Rectal smooth muscle tissue (tissue), 1 donor: ENCODE results near the gene IRF9.

Source experiments
- H3K27ac ChIP-seq: one replicate; pipeline ENCODE4 v1.7.0; 2013; ENCODE audit warnings: low read depth, low read length, inconsistent platforms
- H3K27me3 ChIP-seq: one replicate; pipeline ENCODE4 v1.7.0; 2013; ENCODE audit warnings: low read length; ENCODE audit not compliant: control insufficient read depth, insufficient read depth
- H3K36me3 ChIP-seq: one replicate; pipeline ENCODE4 v1.7.0; 2013; ENCODE audit warnings: low read length; ENCODE audit not compliant: control insufficient read depth, insufficient read depth
- H3K4me1 ChIP-seq: one replicate; pipeline ENCODE4 v1.7.0; 2013; ENCODE audit warnings: low read length; ENCODE audit not compliant: control insufficient read depth, insufficient read depth
- H3K4me3 ChIP-seq: one replicate; pipeline ENCODE4 v1.7.0; 2013; ENCODE audit warnings: low read length
- H3K9ac ChIP-seq: one replicate; pipeline ENCODE4 v1.7.0; 2013; ENCODE audit warnings: low read length

IRF9 gene, protein sequence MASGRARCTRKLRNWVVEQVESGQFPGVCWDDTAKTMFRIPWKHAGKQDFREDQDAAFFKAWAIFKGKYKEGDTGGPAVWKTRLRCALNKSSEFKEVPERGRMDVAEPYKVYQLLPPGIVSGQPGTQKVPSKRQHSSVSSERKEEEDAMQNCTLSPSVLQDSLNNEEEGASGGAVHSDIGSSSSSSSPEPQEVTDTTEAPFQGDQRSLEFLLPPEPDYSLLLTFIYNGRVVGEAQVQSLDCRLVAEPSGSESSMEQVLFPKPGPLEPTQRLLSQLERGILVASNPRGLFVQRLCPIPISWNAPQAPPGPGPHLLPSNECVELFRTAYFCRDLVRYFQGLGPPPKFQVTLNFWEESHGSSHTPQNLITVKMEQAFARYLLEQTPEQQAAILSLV

DNA sequence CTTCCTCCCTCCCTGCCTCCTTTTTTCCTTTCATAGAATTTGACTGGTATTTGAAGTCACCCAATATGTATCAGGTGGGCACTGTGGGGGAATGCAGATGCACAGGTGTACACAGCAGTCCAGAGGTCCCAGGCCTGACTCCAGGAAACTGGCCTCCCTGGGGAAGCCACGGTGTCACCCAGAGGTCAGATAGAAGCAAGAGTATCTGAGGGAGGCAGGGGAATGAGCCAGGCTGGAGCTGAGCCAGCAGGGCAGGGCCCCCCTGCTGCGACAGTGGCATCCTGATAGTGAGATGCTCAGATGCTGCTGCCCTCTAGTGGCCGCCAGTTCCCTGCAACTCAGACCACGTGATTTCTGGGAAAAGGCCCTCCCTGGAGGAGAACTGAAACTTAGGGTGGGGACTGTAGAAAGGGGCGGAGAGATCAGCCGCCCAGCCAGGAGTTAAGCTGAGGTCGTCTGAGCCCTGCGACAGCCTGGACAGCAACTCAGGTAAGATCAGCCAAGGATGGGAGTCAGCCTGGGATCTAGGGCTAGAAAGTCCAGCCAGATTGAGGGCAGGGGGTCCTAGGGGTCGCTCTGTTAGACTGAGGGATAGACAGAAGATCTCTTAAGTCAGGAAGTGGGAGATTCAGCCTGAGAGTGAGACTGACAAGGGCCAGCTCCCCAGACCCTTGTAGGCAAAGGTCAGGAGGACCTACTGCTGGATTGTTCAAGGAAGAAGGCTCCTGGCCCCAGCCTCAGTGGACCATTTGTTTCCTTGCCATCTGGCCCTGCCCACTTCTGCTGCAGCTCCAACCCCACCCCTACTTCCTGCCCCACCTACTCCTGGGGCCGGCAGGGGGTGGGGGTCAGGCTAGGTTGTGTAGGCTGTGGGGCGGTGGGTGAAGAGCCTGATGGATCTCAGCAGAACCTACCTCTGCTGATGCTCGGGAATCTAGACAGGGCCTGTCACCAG lies at the start of gene IRF9:
Gene IRF9 (plus strand): TSS at position 416 of the 955 bp plus-strand sequence. CDS start 880 bp downstream, outside the sequence.
- Histone ChIP-seq H3K27me3 (no peaks in the 10 kb centered on the region), H3K4me1 (peaks cover 15% of the 10 kb centered on the region), H3K36me3 (peaks cover 47% of the 10 kb centered on the region), H3K4me3 (peak within 1 kb of the TSS; percentile 99), H3K9ac (peak within 1 kb of the TSS; percentile 98), H3K27ac (peak within 1 kb of the TSS; percentile 96)

DNA sequence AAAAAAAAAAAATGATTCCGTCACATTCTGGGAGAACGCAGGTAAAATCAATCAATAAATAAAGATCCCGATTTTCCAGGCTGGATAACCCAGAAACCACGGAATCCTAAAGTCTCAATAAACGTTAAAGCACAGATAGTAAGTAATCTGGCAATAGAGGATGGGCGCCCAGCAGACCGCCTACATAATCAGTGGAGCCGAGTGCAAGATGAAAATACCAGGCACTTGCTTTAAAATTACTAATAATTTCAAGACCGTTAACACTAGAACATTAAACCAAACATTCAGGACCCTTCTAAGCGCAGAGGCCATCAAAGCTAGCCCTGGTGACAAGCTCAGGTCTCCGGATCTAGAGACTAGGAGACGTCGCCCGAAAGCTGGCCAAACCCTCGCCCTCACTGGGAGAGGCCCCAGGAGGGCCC lies 47.7 kb upstream of the IRF9 start:
- Histone ChIP-seq H3K27me3 (no peaks in the 10 kb centered on the region), H3K27ac (peak overlapping the region; percentile 96), H3K9ac (peak overlapping the region; percentile 77), H3K36me3 (peaks cover 6% of the 10 kb centered on the region), H3K4me3 (peak overlapping the region; percentile 90), H3K4me1 (peaks cover 14% of the 10 kb centered on the region)

DNA sequence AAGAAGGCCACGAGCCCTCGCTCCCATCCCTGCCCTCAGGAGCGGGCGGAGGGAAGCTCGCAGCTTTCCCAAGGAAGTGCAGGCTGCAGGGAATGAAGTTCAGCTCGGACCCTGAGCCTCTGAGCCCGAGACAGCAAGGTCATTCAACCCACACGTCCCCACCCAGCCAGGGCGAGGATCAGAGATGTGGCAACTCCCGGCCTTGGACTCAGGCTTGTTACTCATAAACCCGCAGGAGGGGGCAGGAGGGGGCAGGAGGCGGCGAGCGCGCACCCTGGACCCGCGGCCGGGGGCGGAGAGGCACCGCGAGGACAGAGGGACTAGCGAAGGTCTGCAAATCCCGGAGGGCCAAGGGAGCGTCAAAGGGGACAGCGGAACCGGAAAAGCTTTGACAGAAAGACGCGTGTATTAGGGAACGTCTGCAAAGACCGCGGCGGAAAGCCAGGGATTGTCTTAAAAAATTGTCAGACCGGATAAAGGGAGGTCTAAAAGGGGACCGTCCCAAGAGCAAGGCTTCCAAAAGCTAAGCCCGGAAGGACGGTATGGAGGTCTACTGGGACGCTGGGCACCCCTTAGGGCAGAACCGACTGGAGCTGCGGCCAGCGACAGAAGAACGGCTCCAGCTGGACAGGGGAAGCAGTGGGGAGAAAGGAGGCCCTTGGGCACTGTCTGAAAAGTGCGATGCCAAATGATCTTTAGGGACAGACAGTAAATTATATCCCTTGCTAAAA lies 47.1 kb upstream of the IRF9 start:
- peaks cover 12% of the 10 kb centered on the region for H3K36me3 ChIP-seq
- peak overlapping the region; percentile 96 for H3K27ac ChIP-seq
- no peaks in the 10 kb centered on the region for H3K27me3 ChIP-seq
- peak overlapping the region; percentile 90 for H3K4me3 ChIP-seq
- peaks cover 14% of the 10 kb centered on the region for H3K4me1 ChIP-seq
- peak overlapping the region; percentile 77 for H3K9ac ChIP-seq

DNA sequence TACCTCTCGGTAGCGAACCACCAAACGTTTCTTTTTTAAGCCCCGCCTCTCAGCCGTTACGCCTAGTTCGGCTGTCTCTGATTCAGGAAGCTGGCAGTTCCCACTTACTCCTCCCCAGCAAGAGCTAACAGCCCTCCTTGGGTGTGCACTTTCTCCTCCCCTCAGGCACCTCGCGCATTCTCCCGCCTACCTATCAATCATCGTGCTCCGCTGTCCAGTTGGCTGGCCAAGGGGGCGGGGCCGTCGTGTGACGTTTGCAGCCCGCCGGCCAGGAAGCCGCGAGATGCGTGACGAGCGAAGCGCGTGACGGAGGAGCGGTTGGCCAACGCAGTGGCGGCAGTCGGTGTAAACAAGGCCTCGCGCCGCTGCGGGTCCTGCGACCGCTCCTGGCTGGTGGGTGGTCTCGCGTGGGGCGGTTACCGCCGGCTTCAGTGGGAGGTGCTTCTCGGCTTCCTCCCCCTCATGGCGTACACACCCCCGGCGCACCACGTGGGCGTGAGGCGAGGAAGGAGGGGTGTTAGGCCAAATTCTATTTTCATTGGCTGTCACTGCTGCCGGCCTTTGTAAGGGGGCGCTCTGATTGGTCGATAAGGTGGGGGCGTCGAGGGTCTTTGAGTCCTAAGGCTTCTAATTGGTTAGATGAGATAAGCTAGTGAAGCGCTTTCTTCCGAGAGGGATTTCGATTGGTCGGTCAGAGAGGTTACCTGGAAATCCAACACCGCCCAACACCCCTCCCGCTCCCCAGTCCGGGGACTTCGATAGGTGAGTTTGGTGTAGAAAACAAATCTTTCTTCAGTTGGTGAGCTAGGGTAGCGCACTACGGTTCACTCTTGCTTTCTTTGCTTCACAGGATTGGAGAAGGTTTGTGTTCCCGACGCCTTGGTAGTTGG lies 46.3 kb upstream of the IRF9 start, which contains the start of the genes DCAF11 and NRL:
Gene DCAF11 (plus strand): TSS at position 246 of the 890 bp plus-strand sequence. CDS start 818 bp downstream, outside the sequence.
Gene NRL (minus strand): TSS at position 418 of the 890 bp plus-strand sequence. CDS start 32,101 bp downstream, outside the sequence.
- Histone ChIP-seq H3K27ac (peak within 1 kb of the TSS; percentile 96), H3K4me3 (peak within 1 kb of the TSS; percentile 95), H3K9ac (peak within 1 kb of the TSS; percentile 77), H3K27me3 (no peaks in the 10 kb centered on the region), H3K36me3 (peaks cover 20% of the 10 kb centered on the region), H3K4me1 (peaks cover 14% of the 10 kb centered on the region)

DNA sequence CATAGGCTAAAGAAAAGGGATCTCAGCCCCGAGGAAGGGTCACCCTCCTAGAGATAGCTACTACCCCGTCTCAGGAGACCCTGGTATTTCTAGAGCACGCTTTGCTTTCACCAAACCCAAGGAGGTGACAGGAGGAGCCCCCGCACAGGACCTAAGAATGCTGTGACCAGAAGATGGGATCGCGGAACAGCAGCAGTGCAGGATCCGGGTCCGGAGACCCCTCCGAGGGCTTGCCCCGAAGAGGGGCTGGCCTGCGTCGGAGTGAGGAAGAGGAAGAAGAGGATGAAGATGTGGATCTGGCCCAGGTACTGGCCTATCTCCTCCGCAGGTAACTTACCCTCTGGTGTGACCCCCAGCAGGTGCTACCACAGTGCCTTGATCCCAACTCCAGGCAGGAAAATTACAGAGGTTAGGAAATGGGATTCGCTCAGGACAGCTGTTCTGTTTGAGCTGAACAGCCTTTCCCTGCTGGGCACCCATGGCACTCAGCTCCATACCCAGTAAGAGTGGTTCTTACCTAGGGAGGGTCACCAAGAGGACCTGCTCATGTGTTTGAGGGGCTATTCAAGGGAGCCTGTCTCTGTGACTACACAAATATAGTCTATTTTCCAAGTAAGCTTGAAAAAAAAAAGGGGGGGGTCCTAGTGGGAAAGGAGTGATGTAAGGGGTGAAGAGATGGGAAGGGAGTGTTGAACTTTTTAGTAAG lies 45.5 kb upstream of the IRF9 start:
- Histone ChIP-seq H3K4me1 (peaks cover 14% of the 10 kb centered on the region), H3K36me3 (peaks cover 22% of the 10 kb centered on the region), H3K9ac (peak overlapping the region; percentile 75), H3K27me3 (no peaks in the 10 kb centered on the region), H3K4me3 (peak overlapping the region; percentile 95), H3K27ac (peak overlapping the region; percentile 96)

DNA sequence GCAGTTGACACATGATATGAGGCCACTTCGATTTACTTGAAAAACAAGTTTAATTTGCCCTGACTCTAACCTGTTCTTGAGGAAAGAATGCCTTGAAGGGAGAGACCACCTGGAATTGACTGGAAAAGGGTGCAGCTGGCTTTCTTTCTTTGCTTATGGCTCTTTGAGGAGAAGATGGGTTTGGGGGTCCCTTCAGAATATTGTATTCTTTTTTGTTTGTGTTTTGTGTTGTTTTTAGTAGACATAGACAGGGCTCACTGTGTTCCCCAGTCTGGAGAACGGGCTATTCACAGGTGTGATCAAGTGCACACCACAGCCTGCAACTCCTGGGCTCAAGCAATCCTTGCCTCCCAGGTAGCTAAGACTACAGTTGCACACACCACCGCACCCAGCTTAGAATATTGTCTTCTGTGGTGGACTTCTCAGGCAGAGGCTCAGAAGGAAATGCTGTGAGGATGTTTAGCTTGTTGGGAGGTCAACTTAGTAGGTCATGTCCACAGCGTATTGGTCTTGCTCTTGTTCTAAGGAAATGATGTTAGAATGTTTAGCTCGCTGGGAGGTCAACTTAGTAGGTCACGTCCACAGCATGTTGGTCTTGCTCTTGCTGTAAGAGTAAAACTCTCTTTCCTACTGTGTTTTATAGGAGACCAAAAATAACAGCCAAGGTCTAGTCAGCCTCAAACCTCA lies 44.8 kb upstream of the IRF9 start:
- Histone ChIP-seq H3K27ac (no peak overlapping the region), H3K36me3 (peaks cover 22% of the 10 kb centered on the region), H3K27me3 (no peaks in the 10 kb centered on the region), H3K4me3 (peak overlapping the region; percentile 95), H3K4me1 (peaks cover 14% of the 10 kb centered on the region), H3K9ac (no peak overlapping the region)

DNA sequence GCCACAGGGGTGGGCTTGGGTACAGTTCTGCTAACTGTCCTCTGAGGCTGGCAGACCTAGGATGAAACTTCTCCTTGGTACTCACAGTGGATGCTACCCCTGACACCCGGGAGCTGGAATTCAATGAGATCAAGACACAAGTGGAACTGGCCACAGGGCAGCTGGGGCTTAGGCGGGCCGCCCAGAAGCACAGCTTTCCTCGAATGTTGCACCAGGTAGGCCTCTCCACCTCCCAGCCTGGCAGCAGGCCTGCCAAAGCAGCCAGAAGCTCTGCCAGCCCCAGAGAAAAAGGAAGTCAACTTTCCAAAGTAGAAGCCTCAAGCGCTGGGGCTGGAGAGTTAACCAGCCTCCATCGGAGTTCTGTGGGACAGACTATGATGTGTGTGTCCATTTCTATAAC lies 43.9 kb upstream of the IRF9 start:
- Histone ChIP-seq H3K27ac (no peak overlapping the region), H3K4me3 (no peak overlapping the region), H3K4me1 (peaks cover 14% of the 10 kb centered on the region), H3K27me3 (no peaks in the 10 kb centered on the region), H3K9ac (no peak overlapping the region), H3K36me3 (peaks cover 24% of the 10 kb centered on the region)

DNA sequence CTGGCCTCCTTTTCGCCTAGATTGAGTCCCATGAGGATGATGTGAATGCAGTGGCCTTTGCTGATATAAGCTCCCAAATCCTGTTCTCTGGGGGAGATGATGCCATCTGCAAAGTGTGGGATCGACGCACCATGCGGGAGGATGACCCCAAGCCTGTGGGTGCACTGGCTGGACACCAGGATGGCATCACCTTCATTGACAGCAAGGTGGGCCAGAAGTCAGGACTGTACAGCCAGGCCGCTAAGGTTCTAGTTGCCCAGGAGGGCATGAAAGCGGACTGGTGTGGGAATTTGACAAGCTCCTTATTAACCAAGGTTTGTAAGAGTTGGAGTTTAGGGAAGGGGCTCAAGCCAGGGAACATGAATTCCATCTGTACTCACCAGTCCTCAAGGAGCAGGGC lies 41.4 kb upstream of the IRF9 start:
- Histone ChIP-seq H3K36me3 (peaks cover 33% of the 10 kb centered on the region), H3K9ac (no peak overlapping the region), H3K27ac (no peak overlapping the region), H3K27me3 (no peaks in the 10 kb centered on the region), H3K4me1 (peaks cover 8% of the 10 kb centered on the region), H3K4me3 (no peak overlapping the region)

DNA sequence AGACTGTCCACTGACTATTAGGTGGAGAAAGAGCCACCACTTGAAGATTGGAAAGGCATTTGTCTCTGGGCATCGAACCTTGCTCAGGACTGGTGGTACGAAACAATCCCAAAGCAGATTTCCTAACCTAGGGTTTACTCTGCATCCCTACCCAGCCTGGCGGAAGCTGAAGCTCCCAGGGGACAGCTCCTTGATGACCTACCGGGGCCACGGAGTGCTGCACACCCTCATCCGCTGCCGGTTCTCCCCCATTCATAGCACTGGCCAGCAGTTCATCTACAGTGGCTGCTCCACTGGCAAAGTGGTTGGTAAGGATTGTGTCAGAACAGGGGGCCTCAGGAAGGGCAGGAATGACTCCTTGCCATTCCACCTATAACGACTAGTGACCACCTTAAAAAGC lies 39.9 kb upstream of the IRF9 start:
- Histone ChIP-seq H3K27ac (no peak overlapping the region), H3K9ac (no peak overlapping the region), H3K4me1 (no peaks in the 10 kb centered on the region), H3K4me3 (no peak overlapping the region), H3K27me3 (no peaks in the 10 kb centered on the region), H3K36me3 (peaks cover 33% of the 10 kb centered on the region)

DNA sequence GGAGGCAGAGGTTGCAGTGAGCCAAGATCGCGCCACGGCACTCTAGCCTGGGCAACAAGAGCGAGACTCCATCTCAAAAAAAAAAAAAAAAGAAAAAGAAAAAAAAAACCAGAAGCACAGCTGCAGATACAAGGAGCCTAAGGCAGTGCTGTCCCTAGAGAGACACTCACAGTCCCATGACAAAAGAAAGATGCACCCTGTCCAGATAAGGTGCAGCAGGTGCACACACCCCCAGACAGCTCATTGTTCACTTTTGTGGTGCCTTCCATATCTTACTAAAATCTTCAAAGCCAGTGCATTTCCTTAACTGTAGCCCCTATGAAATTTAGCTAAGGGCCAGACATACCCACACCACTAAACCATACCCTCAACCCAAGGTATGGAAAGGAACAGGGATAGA lies 38.6 kb upstream of the IRF9 start:
- H3K27me3 ChIP-seq: no peaks in the 10 kb centered on the region
- peaks cover 33% of the 10 kb centered on the region for H3K36me3 ChIP-seq
- no peak overlapping the region for H3K9ac ChIP-seq
- no peak overlapping the region for H3K4me3 ChIP-seq
- no peaks in the 10 kb centered on the region for H3K4me1 ChIP-seq
- H3K27ac ChIP-seq: no peak overlapping the region
